DOHH2 (cell line): Measurements from ENCODE around the gene CLDN14.

ENCODE experiments used
- CTCF ChIP-seq: fragments of 200-600 bp; sonication (generic); IDR thresholded peaks from one replicate; pipeline ENCODE4 v1.5.1; 2014; ENCODE audit warnings: antibody characterized with exemption, mild to moderate bottlenecking, low read depth, low read length; ENCODE audit not compliant: poor library complexity, severe bottlenecking
- EZH2phosphoT487 ChIP-seq: fragments of 200-600 bp; sonication (generic); IDR thresholded peaks from 2 replicates; pipeline ENCODE4 v1.6.1; 2017; ENCODE audit warnings: borderline replicate concordance, mild to moderate bottlenecking, antibody characterized with exemption, low read length, moderate library complexity, mixed read lengths

- TF ChIP-seq CTCF (no peak), EZH2phosphoT487 (no peak)
Observed at GRCh38 chr21:36461277-36461917, 18.5 kb downstream of the CLDN14 start.
